Astrocyte (in vitro differentiated cells and primary cell): ENCODE results near the gene PDZK1IP1. TPM values are rescaled to one million over a fixed set of nuclear protein-coding genes. Genes with fewer than 3 reads are reported as not detected.
A peak's percentile ranks its signal among the peaks of the same experiment; 100 is the strongest.

Experiments
- DNase-seq: peaks from one replicate; pipeline ENCODE4 v3.0.0-alpha.2; 2010; ENCODE audit warnings: low read depth
- FAIRE-seq: peaks from 2 replicates; lab custom pipeline; 2011; peaks lifted over from hg19 to GRCh38; lab: Jason Lieb, UNC
- H2AFZ ChIP-seq: 2 replicates; pipeline ENCODE4 v1.6.0; 2012; ENCODE audit warnings: low read depth, low read length, inconsistent platforms
- H3K27ac ChIP-seq: 2 replicates; pipeline ENCODE4 v1.5.1; 2011; ENCODE audit warnings: low read depth, low read length, inconsistent platforms
- H3K27me3 ChIP-seq: 2 replicates; pipeline ENCODE4 v1.6.0; 2011; ENCODE audit warnings: low read length, inconsistent platforms; ENCODE audit not compliant: insufficient read depth
- H3K36me3 ChIP-seq: 2 replicates; pipeline ENCODE4 v1.5.1; 2011; ENCODE audit warnings: low read length, inconsistent platforms; ENCODE audit not compliant: insufficient read depth
- H3K4me1 ChIP-seq: 2 replicates; pipeline ENCODE4 v1.5.1; 2011; ENCODE audit warnings: low read length, inconsistent platforms; ENCODE audit not compliant: insufficient read depth
- H3K4me2 ChIP-seq: 2 replicates; pipeline ENCODE4 v1.6.0; 2012; ENCODE audit warnings: low read length, inconsistent platforms
- H3K4me3 ChIP-seq: 2 replicates; pipeline ENCODE4 v1.5.1; 2011; ENCODE audit warnings: low read depth, mild to moderate bottlenecking, low read length, inconsistent platforms; ENCODE audit not compliant: insufficient read depth
- H3K79me2 ChIP-seq: 2 replicates; pipeline ENCODE4 v1.6.0; 2012; ENCODE audit warnings: mild to moderate bottlenecking, low read length, inconsistent platforms; ENCODE audit not compliant: insufficient read depth
- H3K9ac ChIP-seq: 2 replicates; pipeline ENCODE4 v1.6.0; 2012; ENCODE audit warnings: mild to moderate bottlenecking, low read length, inconsistent platforms
- H3K9me3 ChIP-seq: 2 replicates; pipeline ENCODE4 v1.5.1; 2012; ENCODE audit warnings: low read depth, mild to moderate bottlenecking, low read length, inconsistent platforms; ENCODE audit not compliant: insufficient read depth
- H4K20me1 ChIP-seq: 2 replicates; pipeline ENCODE4 v1.6.0; 2012; ENCODE audit warnings: low read length, inconsistent platforms; ENCODE audit not compliant: insufficient read depth
- H3K27ac Mint-ChIP-seq: one replicate; pipeline ENCODE4 v1.8.0; 2021; ENCODE audit warnings: mild to moderate bottlenecking, mixed read lengths; ENCODE audit not compliant: unreplicated experiment
- H3K27me3 Mint-ChIP-seq: one replicate; pipeline ENCODE4 v1.8.0; 2021; ENCODE audit warnings: low read depth, mixed read lengths; ENCODE audit not compliant: unreplicated experiment
- H3K36me3 Mint-ChIP-seq: one replicate; pipeline ENCODE4 v1.8.0; 2021; ENCODE audit warnings: low read depth, mixed read lengths; ENCODE audit not compliant: unreplicated experiment
- H3K4me1 Mint-ChIP-seq: one replicate; pipeline ENCODE4 v1.8.0; 2021; ENCODE audit warnings: low read depth, mixed read lengths; ENCODE audit not compliant: unreplicated experiment
- H3K4me3 Mint-ChIP-seq: one replicate; pipeline ENCODE4 v1.8.0; 2021; ENCODE audit warnings: mild to moderate bottlenecking, moderate library complexity, mixed read lengths; ENCODE audit not compliant: unreplicated experiment
- H3K9me3 Mint-ChIP-seq: one replicate; pipeline ENCODE4 v1.8.0; 2021; ENCODE audit warnings: mild to moderate bottlenecking, mixed read lengths; ENCODE audit not compliant: unreplicated experiment
- CTCF ChIP-seq: IDR thresholded peaks from 2 replicates; pipeline ENCODE4 v1.5.1; 2011; ENCODE audit warnings: low read depth, mild to moderate bottlenecking, inconsistent platforms, low read length, moderate library complexity; ENCODE audit not compliant: insufficient read depth
- EZH2 ChIP-seq: IDR thresholded peaks from 2 replicates; pipeline ENCODE4 v1.6.1; 2012; ENCODE audit warnings: mild to moderate bottlenecking, low read length, inconsistent platforms; ENCODE audit not compliant: insufficient read depth
- total RNA-seq: library from RNA; stranded (reverse); gene quantifications from 2 replicates; pipeline ENCODE4 v1.2.1, GENCODE V29; 2021

PDZK1IP1 gene
- total RNA-seq, 1 donor from 2014 or later = 0.34 TPM

DNA sequence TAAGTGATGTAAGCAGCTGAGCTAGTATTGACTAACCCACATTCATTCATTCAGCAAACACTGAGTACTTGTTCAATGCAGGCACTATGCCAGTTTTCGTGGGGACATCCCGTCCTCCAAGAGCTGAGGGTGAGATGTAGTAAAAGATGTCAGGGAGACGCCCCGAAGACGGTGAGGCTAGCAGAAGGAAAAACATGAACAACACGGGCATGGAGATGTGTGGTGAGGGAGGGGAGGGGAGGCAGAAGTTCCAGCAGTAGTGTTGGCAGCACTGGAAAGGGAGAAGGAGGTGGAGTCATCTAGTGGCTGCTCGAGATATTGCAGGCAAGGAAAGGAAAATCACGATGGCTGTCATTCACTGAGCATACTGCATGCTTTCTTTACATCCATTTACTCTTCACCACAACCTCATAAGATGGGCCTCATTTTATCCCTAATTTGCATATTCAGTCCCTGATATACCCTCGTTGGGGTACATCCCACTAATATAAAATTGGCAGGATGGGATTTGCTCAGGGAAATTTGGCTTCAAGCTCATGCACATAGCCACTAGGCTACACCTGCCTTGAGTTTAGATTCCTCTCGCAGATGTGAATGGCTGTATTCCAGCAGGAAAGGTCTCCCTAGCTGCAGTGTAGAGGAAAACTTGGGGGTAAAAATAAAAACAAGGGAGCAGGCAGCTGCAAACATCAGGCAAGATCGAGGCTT is 14.5 kb downstream of the PDZK1IP1 start:
- H3K4me3 ChIP-seq = no peak overlapping the region
- peak; percentile 96 for TF ChIP-seq CTCF
- no peak for TF ChIP-seq EZH2
- H3K27ac ChIP-seq = no peak overlapping the region
- H3K9ac ChIP-seq = no peak overlapping the region
- H3K27me3 ChIP-seq = no peaks in the 10 kb centered on the region
- no peaks in the 10 kb centered on the region for H4K20me1 ChIP-seq
- H3K4me3 Mint-ChIP-seq = peak overlapping the region; percentile 63
- H3K9me3 ChIP-seq = no peaks in the 10 kb centered on the region
- no peak for FAIRE-seq
- no peaks in the 10 kb centered on the region for H3K36me3 Mint-ChIP-seq
- peak overlapping the region; percentile 60 for H3K4me2 ChIP-seq
- no peaks in the 10 kb centered on the region for H3K79me2 ChIP-seq
- no peaks in the 10 kb centered on the region for H3K4me1 ChIP-seq
- no peak overlapping the region for H3K27ac Mint-ChIP-seq
- H3K27me3 Mint-ChIP-seq = peaks cover 26% of the 10 kb centered on the region
- H3K9me3 Mint-ChIP-seq = peaks cover 1% of the 10 kb centered on the region
- peak overlapping the region; percentile 39 for H2AFZ ChIP-seq
- peak; percentile 31 for DNase-seq
- no peaks in the 10 kb centered on the region for H3K36me3 ChIP-seq
- H3K4me1 Mint-ChIP-seq = peaks cover 7% of the 10 kb centered on the region

DNA sequence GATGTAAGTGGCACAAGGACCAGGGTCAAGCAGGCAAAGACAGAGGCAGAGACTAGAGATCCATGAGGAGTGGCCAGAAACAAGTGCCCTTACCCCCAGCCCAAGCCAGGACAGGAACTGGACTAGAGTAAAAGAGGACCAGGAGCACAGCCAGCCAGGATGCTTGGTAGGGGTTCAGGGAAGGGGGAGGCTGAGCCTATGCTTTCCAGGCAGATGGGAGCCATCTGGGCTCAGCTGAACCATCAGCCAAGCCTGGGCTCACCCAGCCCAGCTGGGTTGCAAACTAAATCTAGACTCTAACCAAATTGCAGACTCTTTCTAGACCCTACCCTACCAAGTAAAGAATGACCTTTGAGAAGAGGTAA is 15.2 kb downstream of the PDZK1IP1 start:
- no peak for FAIRE-seq
- peaks cover 24% of the 10 kb centered on the region for H3K27me3 Mint-ChIP-seq
- no peaks in the 10 kb centered on the region for H3K36me3 Mint-ChIP-seq
- Histone ChIP-seq H3K9me3 (no peaks in the 10 kb centered on the region), H3K4me2 (no peak overlapping the region), H3K36me3 (no peaks in the 10 kb centered on the region), H3K27me3 (no peaks in the 10 kb centered on the region), H3K79me2 (no peaks in the 10 kb centered on the region), H2AFZ (no peak overlapping the region), H3K27ac (no peak overlapping the region), H3K4me3 (no peak overlapping the region), H3K9ac (no peak overlapping the region), H4K20me1 (no peaks in the 10 kb centered on the region), H3K4me1 (no peaks in the 10 kb centered on the region)
- TF ChIP-seq CTCF = no peak
- no peak for TF ChIP-seq EZH2
- no peak overlapping the region for H3K27ac Mint-ChIP-seq
- no peak overlapping the region for H3K4me3 Mint-ChIP-seq
- DNase-seq = no peak
- H3K9me3 Mint-ChIP-seq = peaks cover 1% of the 10 kb centered on the region
- peaks cover 7% of the 10 kb centered on the region for H3K4me1 Mint-ChIP-seq

- H3K4me2 ChIP-seq = no peak overlapping the region
- no peaks in the 10 kb centered on the region for H3K9me3 Mint-ChIP-seq
- H3K4me3 Mint-ChIP-seq = no peak overlapping the region
- H3K4me3 ChIP-seq = no peak overlapping the region
- no peaks in the 10 kb centered on the region for H3K4me1 ChIP-seq
- no peak for DNase-seq
- H3K27me3 Mint-ChIP-seq = peaks cover 29% of the 10 kb centered on the region
- no peak overlapping the region for H3K27ac ChIP-seq
- H3K9ac ChIP-seq = no peak overlapping the region
- no peak overlapping the region for H3K27ac Mint-ChIP-seq
- no peaks in the 10 kb centered on the region for H3K4me1 Mint-ChIP-seq
- H2AFZ ChIP-seq = no peak overlapping the region
- no peaks in the 10 kb centered on the region for H3K27me3 ChIP-seq
- H3K9me3 ChIP-seq = no peaks in the 10 kb centered on the region
- no peaks in the 10 kb centered on the region for H4K20me1 ChIP-seq
- TF ChIP-seq CTCF (no peak), EZH2 (no peak)
- no peaks in the 10 kb centered on the region for H3K36me3 Mint-ChIP-seq
- no peaks in the 10 kb centered on the region for H3K79me2 ChIP-seq
- H3K36me3 ChIP-seq = no peaks in the 10 kb centered on the region
- no peak for FAIRE-seq
Observed at GRCh38 chr1:47172782-47173181, 17.1 kb downstream of the PDZK1IP1 start.
